Astrocyte (in vitro differentiated cells and primary cell): ENCODE measurements around the gene CHCHD6. TPM values are rescaled to one million over a fixed set of nuclear protein-coding genes. Genes with fewer than 3 reads are reported as not detected.

Experiments
- DNase-seq: peaks from one replicate; pipeline ENCODE4 v3.0.0-alpha.2; 2010; ENCODE audit warnings: low read depth
- FAIRE-seq: peaks from 2 replicates; lab custom pipeline; 2011; peaks lifted over from hg19 to GRCh38; lab: Jason Lieb, UNC
- H2AFZ ChIP-seq: 2 replicates; pipeline ENCODE4 v1.6.0; 2012; ENCODE audit warnings: low read depth, low read length, inconsistent platforms
- H3K27ac ChIP-seq: 2 replicates; pipeline ENCODE4 v1.5.1; 2011; ENCODE audit warnings: low read depth, low read length, inconsistent platforms
- H3K27me3 ChIP-seq: 2 replicates; pipeline ENCODE4 v1.6.0; 2011; ENCODE audit warnings: low read length, inconsistent platforms; ENCODE audit not compliant: insufficient read depth
- H3K36me3 ChIP-seq: 2 replicates; pipeline ENCODE4 v1.5.1; 2011; ENCODE audit warnings: low read length, inconsistent platforms; ENCODE audit not compliant: insufficient read depth
- H3K4me1 ChIP-seq: 2 replicates; pipeline ENCODE4 v1.5.1; 2011; ENCODE audit warnings: low read length, inconsistent platforms; ENCODE audit not compliant: insufficient read depth
- H3K4me2 ChIP-seq: 2 replicates; pipeline ENCODE4 v1.6.0; 2012; ENCODE audit warnings: low read length, inconsistent platforms
- H3K4me3 ChIP-seq: 2 replicates; pipeline ENCODE4 v1.5.1; 2011; ENCODE audit warnings: low read depth, mild to moderate bottlenecking, low read length, inconsistent platforms; ENCODE audit not compliant: insufficient read depth
- H3K79me2 ChIP-seq: 2 replicates; pipeline ENCODE4 v1.6.0; 2012; ENCODE audit warnings: mild to moderate bottlenecking, low read length, inconsistent platforms; ENCODE audit not compliant: insufficient read depth
- H3K9ac ChIP-seq: 2 replicates; pipeline ENCODE4 v1.6.0; 2012; ENCODE audit warnings: mild to moderate bottlenecking, low read length, inconsistent platforms
- H3K9me3 ChIP-seq: 2 replicates; pipeline ENCODE4 v1.5.1; 2012; ENCODE audit warnings: low read depth, mild to moderate bottlenecking, low read length, inconsistent platforms; ENCODE audit not compliant: insufficient read depth
- H4K20me1 ChIP-seq: 2 replicates; pipeline ENCODE4 v1.6.0; 2012; ENCODE audit warnings: low read length, inconsistent platforms; ENCODE audit not compliant: insufficient read depth
- H3K27ac Mint-ChIP-seq: one replicate; pipeline ENCODE4 v1.8.0; 2021; ENCODE audit warnings: mild to moderate bottlenecking, mixed read lengths; ENCODE audit not compliant: unreplicated experiment
- H3K27me3 Mint-ChIP-seq: one replicate; pipeline ENCODE4 v1.8.0; 2021; ENCODE audit warnings: low read depth, mixed read lengths; ENCODE audit not compliant: unreplicated experiment
- H3K36me3 Mint-ChIP-seq: one replicate; pipeline ENCODE4 v1.8.0; 2021; ENCODE audit warnings: low read depth, mixed read lengths; ENCODE audit not compliant: unreplicated experiment
- H3K4me1 Mint-ChIP-seq: one replicate; pipeline ENCODE4 v1.8.0; 2021; ENCODE audit warnings: low read depth, mixed read lengths; ENCODE audit not compliant: unreplicated experiment
- H3K4me3 Mint-ChIP-seq: one replicate; pipeline ENCODE4 v1.8.0; 2021; ENCODE audit warnings: mild to moderate bottlenecking, moderate library complexity, mixed read lengths; ENCODE audit not compliant: unreplicated experiment
- H3K9me3 Mint-ChIP-seq: one replicate; pipeline ENCODE4 v1.8.0; 2021; ENCODE audit warnings: mild to moderate bottlenecking, mixed read lengths; ENCODE audit not compliant: unreplicated experiment
- EZH2 ChIP-seq: IDR thresholded peaks from 2 replicates; pipeline ENCODE4 v1.6.1; 2012; ENCODE audit warnings: mild to moderate bottlenecking, low read length, inconsistent platforms; ENCODE audit not compliant: insufficient read depth
- total RNA-seq: library from RNA; stranded (reverse); gene quantifications from 2 replicates; pipeline ENCODE4 v1.2.1, GENCODE V29; 2021
- TF ChIP-seq, protein P1 (sequence below): IDR thresholded peaks from 2 replicates; pipeline ENCODE4 v1.5.1; 2011; ENCODE audit warnings: low read depth, mild to moderate bottlenecking, inconsistent platforms, low read length, moderate library complexity; ENCODE audit not compliant: insufficient read depth

The CHCHD6 gene
- total RNA-seq, 1 donor from 2014 or later: 21.1 TPM

DNA sequence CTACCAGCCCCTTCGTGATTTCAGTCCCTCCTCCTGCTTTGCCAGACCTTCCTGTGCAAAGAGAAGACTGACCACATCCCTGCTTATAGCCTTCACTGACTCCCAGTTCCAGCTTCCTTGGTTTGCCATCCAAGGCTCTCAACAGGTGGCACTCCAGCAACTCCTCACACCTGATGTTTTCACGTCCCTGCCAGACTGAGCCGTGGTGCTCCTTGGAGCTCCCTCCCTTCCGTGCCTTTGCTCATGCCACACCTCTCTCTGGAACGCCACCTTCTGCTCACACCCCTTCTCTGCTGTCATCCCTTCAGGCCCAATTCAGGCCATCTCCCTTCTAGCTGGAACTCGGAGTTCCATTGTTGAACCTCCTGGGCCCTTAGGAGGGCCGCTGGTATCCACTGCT is 12.0 kb downstream of the CHCHD6 start:
- no peak for TF ChIP-seq EZH2
- TF ChIP-seq, protein P1, sequence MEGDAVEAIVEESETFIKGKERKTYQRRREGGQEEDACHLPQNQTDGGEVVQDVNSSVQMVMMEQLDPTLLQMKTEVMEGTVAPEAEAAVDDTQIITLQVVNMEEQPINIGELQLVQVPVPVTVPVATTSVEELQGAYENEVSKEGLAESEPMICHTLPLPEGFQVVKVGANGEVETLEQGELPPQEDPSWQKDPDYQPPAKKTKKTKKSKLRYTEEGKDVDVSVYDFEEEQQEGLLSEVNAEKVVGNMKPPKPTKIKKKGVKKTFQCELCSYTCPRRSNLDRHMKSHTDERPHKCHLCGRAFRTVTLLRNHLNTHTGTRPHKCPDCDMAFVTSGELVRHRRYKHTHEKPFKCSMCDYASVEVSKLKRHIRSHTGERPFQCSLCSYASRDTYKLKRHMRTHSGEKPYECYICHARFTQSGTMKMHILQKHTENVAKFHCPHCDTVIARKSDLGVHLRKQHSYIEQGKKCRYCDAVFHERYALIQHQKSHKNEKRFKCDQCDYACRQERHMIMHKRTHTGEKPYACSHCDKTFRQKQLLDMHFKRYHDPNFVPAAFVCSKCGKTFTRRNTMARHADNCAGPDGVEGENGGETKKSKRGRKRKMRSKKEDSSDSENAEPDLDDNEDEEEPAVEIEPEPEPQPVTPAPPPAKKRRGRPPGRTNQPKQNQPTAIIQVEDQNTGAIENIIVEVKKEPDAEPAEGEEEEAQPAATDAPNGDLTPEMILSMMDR: no peak
- DNase-seq (no peak), FAIRE-seq (no peak)
- Mint-ChIP-seq H3K27me3 (no peaks in the 10 kb centered on the region), H3K27ac (no peak overlapping the region), H3K9me3 (no peaks in the 10 kb centered on the region), H3K4me3 (no peak overlapping the region), H3K4me1 (peaks cover 6% of the 10 kb centered on the region), H3K36me3 (peaks cover 5% of the 10 kb centered on the region)
- Histone ChIP-seq H3K4me2 (no peak overlapping the region), H3K4me3 (no peak overlapping the region), H2AFZ (no peak overlapping the region), H3K4me1 (no peaks in the 10 kb centered on the region), H3K79me2 (peaks cover 13% of the 10 kb centered on the region), H3K9me3 (no peaks in the 10 kb centered on the region), H4K20me1 (peaks cover 49% of the 10 kb centered on the region), H3K36me3 (no peaks in the 10 kb centered on the region), H3K9ac (no peak overlapping the region), H3K27ac (no peak overlapping the region), H3K27me3 (no peaks in the 10 kb centered on the region)

DNA sequence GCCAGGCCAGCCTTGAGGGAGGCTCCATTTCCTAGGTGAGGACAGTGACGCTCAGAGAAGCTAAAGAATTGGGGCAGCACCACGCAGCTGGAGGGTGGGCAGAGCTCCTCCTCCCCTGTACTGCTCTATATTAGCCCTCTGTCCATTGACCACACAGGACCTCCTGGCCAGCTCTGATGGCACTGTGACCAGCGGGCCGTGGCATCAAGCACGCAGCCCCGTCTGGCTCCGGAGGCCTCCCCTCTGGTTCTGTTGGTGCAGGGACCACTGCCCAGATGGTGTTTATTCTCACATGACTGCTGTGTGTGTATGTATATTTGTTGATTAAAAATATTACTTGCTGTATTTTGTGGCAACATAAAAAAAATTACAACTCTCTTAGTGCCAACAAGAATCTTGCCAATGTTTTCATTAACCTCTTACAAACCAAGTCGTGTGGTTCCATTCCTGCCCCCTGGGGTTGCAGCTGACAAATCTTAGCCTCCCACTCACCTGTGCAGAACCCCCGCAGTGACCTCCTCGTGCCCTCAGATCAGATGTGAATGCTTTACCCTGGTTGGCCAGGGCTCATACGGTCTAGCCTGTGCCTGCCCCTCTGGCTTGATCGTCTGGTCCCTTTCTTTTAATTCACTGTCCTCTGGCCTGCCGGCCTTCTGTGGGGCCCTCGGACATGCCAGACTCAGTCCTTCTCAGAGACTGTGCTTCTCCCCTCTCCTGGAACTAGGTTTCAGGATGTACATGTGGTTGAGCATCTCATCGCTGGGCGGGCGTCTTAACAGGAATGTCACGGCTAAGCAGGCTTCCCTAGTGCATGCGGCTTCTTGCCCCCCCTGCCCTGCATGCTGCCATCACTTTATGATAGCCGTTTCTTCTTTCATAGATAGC is 14.8 kb downstream of the CHCHD6 start:
- TF ChIP-seq, protein P1: no peak
- TF ChIP-seq EZH2: no peak
- no peaks in the 10 kb centered on the region for H3K9me3 Mint-ChIP-seq
- H3K27me3 Mint-ChIP-seq: no peaks in the 10 kb centered on the region
- peaks cover 2% of the 10 kb centered on the region for H3K36me3 Mint-ChIP-seq
- FAIRE-seq (no peak), DNase-seq (no peak)
- no peaks in the 10 kb centered on the region for H3K4me1 ChIP-seq
- H3K9ac ChIP-seq: no peak overlapping the region
- no peak overlapping the region for H3K4me3 ChIP-seq
- H3K4me3 Mint-ChIP-seq: no peak overlapping the region
- H3K79me2 ChIP-seq: peaks cover 4% of the 10 kb centered on the region
- no peaks in the 10 kb centered on the region for H3K9me3 ChIP-seq
- H3K27me3 ChIP-seq: no peaks in the 10 kb centered on the region
- no peak overlapping the region for H2AFZ ChIP-seq
- H3K4me2 ChIP-seq: no peak overlapping the region
- H3K27ac ChIP-seq: no peak overlapping the region
- H3K4me1 Mint-ChIP-seq: no peaks in the 10 kb centered on the region
- peaks cover 37% of the 10 kb centered on the region for H4K20me1 ChIP-seq
- no peaks in the 10 kb centered on the region for H3K36me3 ChIP-seq
- no peak overlapping the region for H3K27ac Mint-ChIP-seq

DNA sequence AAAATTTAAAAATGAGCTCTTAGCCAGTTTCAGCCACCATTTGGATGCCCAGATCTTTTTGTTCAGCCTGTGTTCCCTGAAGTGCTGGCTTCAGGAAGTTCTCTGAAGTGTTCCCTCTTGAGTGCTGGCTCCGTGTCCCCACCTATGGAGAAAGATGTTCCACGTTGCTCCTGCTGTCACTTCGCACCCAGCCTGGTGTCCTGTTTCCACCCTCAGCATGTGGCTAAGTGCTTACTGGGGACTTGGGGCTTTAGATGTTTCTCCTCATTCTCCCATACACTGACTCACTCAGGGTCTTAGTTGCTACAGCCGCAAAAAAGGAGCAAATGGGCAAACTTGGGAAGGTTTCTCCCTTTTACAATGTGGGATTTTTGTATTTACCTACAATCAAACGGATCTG is 16.6 kb downstream of the CHCHD6 start:
- Histone ChIP-seq H4K20me1 (peaks cover 25% of the 10 kb centered on the region), H3K27ac (no peak overlapping the region), H3K4me1 (no peaks in the 10 kb centered on the region), H3K36me3 (no peaks in the 10 kb centered on the region), H3K79me2 (peaks cover 8% of the 10 kb centered on the region), H3K4me3 (no peak overlapping the region), H3K9me3 (no peaks in the 10 kb centered on the region), H2AFZ (no peak overlapping the region), H3K4me2 (no peak overlapping the region), H3K27me3 (no peaks in the 10 kb centered on the region), H3K9ac (no peak overlapping the region)
- H3K27me3 Mint-ChIP-seq: no peaks in the 10 kb centered on the region
- FAIRE-seq (no peak), DNase-seq (no peak)
- H3K4me3 Mint-ChIP-seq: no peak overlapping the region
- H3K4me1 Mint-ChIP-seq: no peaks in the 10 kb centered on the region
- H3K27ac Mint-ChIP-seq: no peak overlapping the region
- H3K36me3 Mint-ChIP-seq: peaks cover 14% of the 10 kb centered on the region
- peaks cover 11% of the 10 kb centered on the region for H3K9me3 Mint-ChIP-seq
- TF ChIP-seq EZH2: no peak
- TF ChIP-seq, protein P1: no peak
